Left lung (tissue), 10 donors: ENCODE results near the gene RUFY1. TPM values are rescaled to one million over a fixed set of nuclear protein-coding genes. Genes with fewer than 3 reads are reported as not detected.
"Not testable (repeated sequence)": the region's sequence is repeated elsewhere in the genome, so short reads cannot be mapped to it uniquely, and the experiment has no call there.

ENCODE experiments used
- ATAC-seq: fragments of 200-7000 bp; cut with Tn5 transposase; one replicate; pipeline ENCODE4 v1.9.1; 2020; ENCODE audit warnings: moderate library complexity
- DNase-seq, 4 donors: peaks; one replicate each; pipeline ENCODE4 v3.0.0-alpha.2; 2013 to 2020
- H3K27ac ChIP-seq, 2 donors: fragments of 200-600 bp; sonication (generic) in 1 of 2; one replicate each; pipeline versions ENCODE4 v1.5.0 to v1.8.0; 2020 to 2021
- H3K27me3 ChIP-seq, 2 donors: fragments of 200-600 bp; sonication (generic) in 1 of 2; one replicate each; pipeline versions ENCODE4 v1.5.0 to v1.8.0; 2020 to 2021
- H3K36me3 ChIP-seq, 2 donors: fragments of 200-600 bp; sonication (generic) in 1 of 2; one replicate each; pipeline versions ENCODE4 v1.5.0 to v1.8.0; 2020 to 2021
- H3K4me1 ChIP-seq, 2 donors: fragments of 200-600 bp; one replicate each; pipeline ENCODE4 v1.8.0; 2021
- H3K4me3 ChIP-seq, 2 donors: fragments of 200-600 bp; sonication (generic) in 1 of 2; one replicate each; pipeline versions ENCODE4 v1.5.0 to v1.8.0; 2020 to 2021; ENCODE audit warnings: mild to moderate bottlenecking in 1 of 2
- H3K9me3 ChIP-seq, 2 donors: fragments of 200-600 bp; sonication (generic) in 1 of 2; one replicate each; pipeline versions ENCODE4 v1.5.0 to v1.8.0; 2020 to 2021
- CTCF ChIP-seq, 2 donors: fragments of 200-600 bp; sonication (generic) in 1 of 2; IDR thresholded peaks; one replicate each; pipeline versions ENCODE4 v1.5.0 to v1.8.0; 2021; ENCODE audit warnings: antibody characterized with exemption in 2 of 2
- intact Hi-C, 2 donors: fragments of 100-400 bp; cut with DNase I; formaldehyde crosslinking; loops; one replicate each; pipeline versions ENCODE4 v1.11.2 to v1.14.2; 2022
- polyA plus RNA-seq, 6 donors: library from polyadenylated mRNA; unstranded; fragments of 120-200 nt; gene quantifications; one replicate each; pipeline ENCODE4 v1.2.1, GENCODE V29; 2013; ENCODE audit not compliant: insufficient read length in 6 of 6
- total RNA-seq, 2 donors: library from RNA; stranded (reverse); fragmentation: NEBNext Ultra II Directional; extraction: Animal tissue kit (Norgen Biotek cat#: 25700); gene quantifications; one replicate each; pipeline ENCODE4 v1.2.1, GENCODE V29; 2021
- donor health status: DM: no; HTN: yes; CAD: no.
- donor health status: DM: no; HTN: no; CAD: no.

Gene RUFY1
- total and polyA plus RNA-seq, 8 donors = 47.9 to 84.9 (median 77.9) TPM

DNA sequence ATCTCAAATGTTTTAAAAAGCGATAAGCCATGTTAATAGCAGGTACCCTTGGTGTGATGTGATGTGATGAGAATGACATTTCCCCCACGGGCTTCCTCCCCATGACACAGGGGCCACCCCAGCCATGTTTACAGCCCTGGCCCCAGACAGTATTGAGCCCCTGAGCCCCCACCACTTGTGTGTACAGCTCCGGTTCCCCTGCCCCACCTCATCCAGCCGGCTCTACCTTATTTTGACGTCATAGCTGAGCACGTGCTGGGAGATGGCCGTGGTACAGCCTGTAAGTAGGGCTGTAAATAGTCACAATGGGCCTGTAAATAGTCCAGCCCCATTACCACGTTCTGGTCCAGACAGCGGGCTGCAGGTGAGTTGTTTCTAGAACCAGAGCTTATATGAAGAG is 98.1 kb downstream of the RUFY1 start:
- ATAC-seq (no peak), DNase-seq (peak in 1 of 4 donors; percentile 36)
- intact Hi-C loops = no loop called here
- Histone ChIP-seq H3K27me3 (no peaks in the 10 kb centered on the region), H3K4me3 (no peak overlapping the region), H3K36me3 (no peaks in the 10 kb centered on the region), H3K9me3 (no peaks in the 10 kb centered on the region), H3K27ac (no peak overlapping the region), H3K4me1 (no peaks in the 10 kb centered on the region)
- TF ChIP-seq CTCF (IDR thresholded peaks at IDR 0.05) = no peak

DNA sequence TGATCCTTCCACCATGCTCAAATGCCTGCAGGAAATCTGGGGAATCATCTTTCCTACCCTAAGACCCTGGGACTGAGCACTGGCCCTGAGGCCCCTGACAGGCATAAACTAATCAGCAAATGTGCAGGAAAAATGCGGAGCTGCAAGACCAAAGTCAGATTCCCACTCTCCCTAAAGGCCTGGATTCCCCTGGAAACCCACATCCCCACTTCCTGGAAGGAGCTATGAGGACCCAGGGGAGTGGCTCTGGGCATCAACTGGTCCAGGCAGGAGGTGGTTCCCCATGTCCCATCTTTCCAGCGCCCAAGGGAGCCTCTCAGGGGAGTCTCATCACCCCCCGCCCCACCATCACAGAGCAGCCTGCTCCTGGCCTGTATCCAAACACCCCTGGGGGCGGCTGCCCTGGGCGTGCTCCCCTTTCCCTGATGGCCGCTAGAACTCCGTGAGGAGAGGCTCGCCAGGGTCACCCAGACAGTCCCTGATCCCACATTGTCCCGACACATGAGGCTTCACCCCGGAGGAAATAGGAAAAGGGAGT is 98.9 kb downstream of the RUFY1 start:
- peak in 1 of 4 donors; percentile 53 for DNase-seq
- intact Hi-C loops, H3K36me3 ChIP-seq, H3K27me3 ChIP-seq, H3K4me3 ChIP-seq, H3K9me3 ChIP-seq, H3K27ac ChIP-seq, H3K4me1 ChIP-seq, ATAC-seq: not testable (repeated sequence)

DNA sequence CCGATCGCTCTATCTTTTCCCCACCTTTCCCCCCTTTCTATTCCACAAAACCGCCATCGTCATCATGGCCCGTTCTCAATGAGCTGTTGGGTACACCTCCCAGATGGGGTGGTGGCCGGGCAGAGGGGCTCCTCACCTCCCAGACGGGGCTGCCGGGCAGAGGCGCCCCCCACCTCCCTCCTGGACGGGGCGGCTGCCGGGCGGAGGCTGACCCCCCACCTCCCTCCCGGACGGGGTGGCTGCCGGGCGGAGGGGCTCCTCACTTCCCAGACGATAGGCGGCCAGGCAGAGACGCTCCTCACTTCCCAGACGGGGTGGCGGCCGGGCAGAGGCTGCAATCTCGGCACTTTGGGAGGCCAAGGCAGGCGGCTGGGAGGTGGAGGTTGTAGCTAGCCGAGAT is 99.9 kb downstream of the RUFY1 start:
- intact Hi-C loops, ATAC-seq, H3K27ac ChIP-seq, H3K27me3 ChIP-seq, H3K4me3 ChIP-seq, H3K9me3 ChIP-seq, H3K36me3 ChIP-seq, DNase-seq, H3K4me1 ChIP-seq: not testable (repeated sequence)

GRCh38 chr5:179653135-179653534 is 102.8 kb downstream of the RUFY1 start:
- H3K9me3 ChIP-seq, H3K27ac ChIP-seq, H3K4me3 ChIP-seq, H3K27me3 ChIP-seq, H3K4me1 ChIP-seq, H3K36me3 ChIP-seq, ATAC-seq, intact Hi-C loops, DNase-seq: not testable (repeated sequence)

- H3K36me3 ChIP-seq, H3K9me3 ChIP-seq, DNase-seq, intact Hi-C loops, H3K27me3 ChIP-seq, H3K27ac ChIP-seq: not testable (repeated sequence)
- Histone ChIP-seq H3K4me3 (peak overlapping the region in 1 of 2 donors; percentile 17), H3K4me1 (peaks cover 0 to 16% of the 10 kb centered on the region in 2 donors)
- ATAC-seq = peak; percentile 98
- peak in 1 of 2 donors; percentile 10 for TF ChIP-seq CTCF (IDR thresholded peaks at IDR 0.05)
These were observed 107.2 kb downstream of the RUFY1 start for GRCh38 chr5:179657302-179658178.

GRCh38 chr5:179658179-179658856 is 108.0 kb downstream of the RUFY1 start:
- peaks cover 0 to 12% of the 10 kb centered on the region in 2 donors for H3K36me3 ChIP-seq
- H3K9me3 ChIP-seq, intact Hi-C loops, H3K27me3 ChIP-seq: not testable (repeated sequence)
- peak; percentile 67 for ATAC-seq
- peak overlapping the region in 1 of 2 donors; percentile 45 for H3K27ac ChIP-seq
- H3K4me1 ChIP-seq = peaks cover 0 to 16% of the 10 kb centered on the region in 2 donors
- DNase-seq = peak in 2 of 4 donors; percentile 20 to 22
- H3K4me3 ChIP-seq = peak overlapping the region; percentile 33 to 52

Other genes starting within 250 kb of the RUFY1 start
- gene ADAMTS2, start 205.1 kb upstream of the RUFY1 start, total RNA-seq = 10 to 100 TPM; 51.6 to 68.2 TPM
- 10 to 100 TPM; 27.5 to 47.5 (median 34.4) TPM for gene ADAMTS2, start 205.1 kb upstream of the RUFY1 start, polyA plus RNA-seq
- 100 to 1,000 TPM; 404 to 490 TPM for gene HNRNPH1, start 73.1 kb downstream of the RUFY1 start, total RNA-seq
- gene HNRNPH1, start 73.1 kb downstream of the RUFY1 start, polyA plus RNA-seq = 1,000 to 10,000 TPM; 1,508 to 2,002 (median 1,795) TPM
- gene CBY3, start 130.5 kb downstream of the RUFY1 start, total RNA-seq = not detected
- under 1 TPM; 0.23 to 0.82 (median 0.63) TPM for gene CBY3, start 130.5 kb downstream of the RUFY1 start, polyA plus RNA-seq
- gene CANX, start 148.4 kb downstream of the RUFY1 start, total RNA-seq = 100 to 1,000 TPM; 577 to 872 TPM
- 100 to 1,000 TPM; 344 to 429 (median 404) TPM for gene CANX, start 148.4 kb downstream of the RUFY1 start, polyA plus RNA-seq
- gene MAML1, start 182.3 kb downstream of the RUFY1 start, total RNA-seq = 10 to 100 TPM; 23.8 to 25.2 TPM
- 10 to 100 TPM; 43.1 to 48.1 (median 45.3) TPM for gene MAML1, start 182.3 kb downstream of the RUFY1 start, polyA plus RNA-seq
- gene LTC4S, start 243.4 kb downstream of the RUFY1 start, total RNA-seq = 10 to 100 TPM; 16.4 to 19.6 TPM
- gene LTC4S, start 243.4 kb downstream of the RUFY1 start, polyA plus RNA-seq = 1 to 10 TPM; 3.0 to 6.9 (median 4.4) TPM